SIG-M5 treated with dmso at 0.1 percent for 504 hours (cell line): ENCODE results near the gene MSH3.
"Not testable (repeated sequence)": the region's sequence is repeated elsewhere in the genome, so short reads cannot be mapped to it uniquely, and the experiment has no call there.

ENCODE experiments used
- DNase-seq: peaks from one replicate; lab custom pipeline; 2025; ENCODE audit not compliant: unreplicated experiment; lab: John Stamatoyannopoulos, UW

The MSH3 gene

DNA sequence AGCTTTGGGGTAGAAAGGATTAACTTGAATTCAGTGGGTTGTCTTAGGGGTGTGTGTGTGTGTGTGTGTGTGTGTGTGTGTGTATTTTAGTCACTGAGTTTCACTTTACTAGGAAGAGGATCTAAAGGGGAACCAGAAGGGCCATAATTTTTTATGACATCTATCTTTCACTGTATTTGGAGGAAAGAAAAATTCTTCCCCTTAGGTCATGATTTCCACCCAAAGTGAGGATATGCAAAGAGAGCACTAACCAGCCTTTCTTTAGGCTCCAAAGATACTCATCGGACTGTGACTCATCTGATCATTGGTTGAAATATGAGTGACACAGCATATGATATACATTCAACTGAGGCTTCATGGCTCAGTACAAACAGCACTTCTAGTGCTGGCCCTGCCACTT lies 230.5 kb downstream of the MSH3 start:
- DNase-seq, result peak; percentile 15

DNA sequence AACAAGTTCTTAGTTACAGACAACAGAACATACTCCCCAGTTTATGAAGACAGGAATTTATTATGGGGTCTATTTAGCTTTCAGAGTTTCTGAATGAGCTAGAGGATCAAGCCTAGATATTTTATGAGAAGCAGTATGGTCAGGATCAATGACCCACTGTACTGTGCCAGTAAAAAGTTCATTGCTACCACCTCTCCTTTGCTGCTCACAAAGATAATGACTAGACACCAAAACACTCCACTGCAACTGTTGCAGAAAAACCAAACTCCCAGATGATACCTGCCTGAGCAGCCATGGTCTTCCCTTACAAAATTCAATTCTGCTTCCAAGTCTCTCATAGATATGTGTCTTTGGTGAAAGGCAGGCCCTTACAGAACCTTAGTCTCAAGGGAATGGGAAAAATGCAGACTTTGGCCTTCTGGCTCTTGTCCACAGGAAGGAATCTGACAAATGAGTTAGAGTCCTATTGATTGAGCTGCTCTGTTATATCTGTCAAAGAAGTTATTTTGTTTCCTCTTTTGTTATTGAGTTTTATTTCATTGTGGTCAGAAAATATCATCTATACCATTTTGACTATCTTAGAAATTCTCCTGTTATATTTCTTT lies 231.0 kb downstream of the MSH3 start:
- DNase-seq, result no peak

- DNase-seq, result no peak
Measured at GRCh38 chr5:80894083-80894482, 239.6 kb downstream of the MSH3 start.

DNA sequence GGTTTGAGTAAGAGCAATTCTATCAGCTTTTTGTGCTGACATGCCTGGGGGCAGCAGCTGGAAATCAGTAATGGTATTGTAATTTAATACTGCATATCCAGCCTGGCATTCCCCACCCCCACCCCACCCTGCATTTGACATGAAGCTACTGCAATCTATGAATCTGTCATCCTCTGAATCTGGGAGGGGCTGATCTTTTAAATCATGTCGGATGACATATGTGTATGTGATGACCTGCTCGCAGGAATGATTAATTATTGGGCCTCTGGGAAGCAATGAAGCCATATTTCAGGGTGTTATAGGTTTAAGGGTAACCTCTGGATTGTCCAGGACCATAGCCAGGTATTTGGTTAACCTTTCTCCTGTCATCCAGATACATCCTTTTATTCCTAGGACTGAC lies 241.1 kb downstream of the MSH3 start:
- DNase-seq, result no peak

GRCh38 chr5:80902624-80903023 lies 248.2 kb downstream of the MSH3 start:
- DNase-seq, result not testable (repeated sequence)

GRCh38 chr5:80904533-80905187 lies 250.2 kb downstream of the MSH3 start:
- peak; percentile 43 for DNase-seq

DNA sequence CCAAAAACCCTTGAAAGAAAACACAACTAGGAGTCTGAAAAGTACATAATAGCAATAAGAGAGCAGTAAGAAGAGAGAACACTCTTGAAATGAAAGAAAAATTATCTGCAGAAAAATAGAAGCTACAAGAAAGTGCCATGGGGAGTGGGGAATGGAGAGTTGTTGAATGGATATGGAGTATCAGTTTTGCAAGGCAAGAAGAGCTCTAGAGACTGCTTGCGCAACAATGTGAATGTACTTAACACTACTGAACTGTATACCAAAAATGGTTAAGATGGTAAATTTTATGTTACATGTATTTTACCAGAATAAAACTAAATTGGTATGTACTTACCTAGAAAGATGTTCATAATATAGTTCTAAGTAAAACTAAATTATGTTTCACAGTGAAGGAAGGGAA lies 251.0 kb downstream of the MSH3 start:
- peak; percentile 49 for DNase-seq

- DNase-seq, result no peak
Measured at GRCh38 chr5:80912479-80912878, 258.0 kb downstream of the MSH3 start.

DNA sequence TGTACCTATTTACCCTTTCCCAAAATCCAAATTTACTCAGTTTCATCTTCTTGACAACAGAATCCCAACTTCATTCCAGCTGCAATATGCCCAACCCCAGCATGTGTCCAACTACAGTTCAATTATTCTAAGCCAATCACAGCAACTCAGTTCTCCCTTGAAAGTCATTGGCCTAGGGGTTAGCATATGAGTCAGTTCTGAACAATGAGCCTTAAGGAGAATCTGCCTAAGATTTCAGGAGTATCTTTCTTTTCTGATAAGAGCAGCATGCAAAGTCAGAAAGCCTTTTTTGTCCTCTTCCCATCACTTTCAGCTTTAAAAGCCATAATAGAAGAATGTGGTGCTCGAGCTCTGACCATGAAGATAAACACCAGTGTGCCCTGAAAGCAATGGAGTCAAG lies 261.3 kb downstream of the MSH3 start:
- no peak for DNase-seq

DNA sequence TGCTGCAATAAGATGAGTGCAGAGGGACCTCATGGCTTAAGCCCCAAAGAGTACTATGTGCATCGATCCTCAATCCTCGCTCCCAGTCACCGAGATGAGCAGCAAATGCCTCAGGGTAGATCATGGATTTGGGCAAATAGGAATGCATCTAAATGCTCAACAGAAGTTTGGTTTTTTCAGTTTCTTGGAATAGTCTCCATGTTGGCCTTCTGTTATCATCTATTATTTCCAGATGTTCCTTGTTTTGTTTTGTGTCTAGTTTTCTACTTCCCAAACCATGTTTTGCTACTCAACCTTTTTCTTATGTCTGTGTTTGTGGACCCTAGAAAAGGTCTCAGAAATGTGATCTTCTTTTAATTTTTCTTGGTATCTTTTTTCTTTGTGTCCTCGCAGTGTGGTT lies 262.2 kb downstream of the MSH3 start:
- DNase-seq, result no peak

GRCh38 chr5:80917631-80918030 lies 263.2 kb downstream of the MSH3 start:
- DNase-seq, result no peak

- DNase-seq, result no peak
Measured at GRCh38 chr5:80919678-80920196, 265.3 kb downstream of the MSH3 start.

DNA sequence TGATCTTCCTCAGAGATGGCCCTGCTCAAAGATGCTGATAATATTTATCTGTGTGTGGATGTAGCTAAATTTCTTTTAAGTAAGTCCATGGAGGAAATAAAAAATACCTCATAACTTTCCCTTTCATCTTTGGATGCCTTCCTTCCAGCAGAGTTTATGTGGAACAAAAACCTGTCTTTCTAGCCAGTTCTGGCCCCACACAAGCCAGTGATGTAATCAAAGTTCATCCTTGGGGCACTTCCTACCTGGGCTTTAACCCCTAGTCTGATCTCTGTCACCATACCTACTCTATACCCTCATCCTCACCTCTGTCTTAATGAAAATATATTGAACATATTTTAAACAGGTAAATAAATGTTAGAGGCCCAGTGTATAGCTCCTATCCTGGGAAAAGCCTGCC lies 265.9 kb downstream of the MSH3 start:
- DNase-seq, result no peak

GRCh38 chr5:80921026-80921425 lies 266.6 kb downstream of the MSH3 start:
- DNase-seq, result no peak

GRCh38 chr5:80925931-80926330 lies 271.5 kb downstream of the MSH3 start:
- peak; percentile 81 for DNase-seq
